IMR-90 (cell line): ENCODE measurements around the gene KCNE2. TPM values are rescaled to one million over a fixed set of nuclear protein-coding genes. Genes with fewer than 3 reads are reported as not detected.

Source experiments
- ATAC-seq: fragments of 200-7000 bp; cut with Tn5 transposase; 2 replicates; pipeline ENCODE4 v1.9.1; 2020; ENCODE audit warnings: low read depth, mild to moderate bottlenecking, moderate library complexity
- BruUV-seq: library from RNA; stranded (reverse); fragments of 400-500 nt; replicated peaks from 2 replicates; lab custom pipeline; 2021; lab: Mats Ljungman, UMichigan
- CTCF ChIA-PET: fragments of 300-600 bp; formaldehyde crosslinking; extraction: SDS; loops from one replicate; lab custom pipeline; 2021; ENCODE audit warnings: antibody characterized with exemption; lab: Yijun Ruan, JAX
- POLR2A ChIA-PET: fragments of 300-600 bp; sonication (Branson Sonifier 250); formaldehyde crosslinking; loops from one replicate; lab custom pipeline; 2022; ENCODE audit warnings: antibody characterized with exemption; ENCODE audit not compliant: unreplicated experiment; lab: Charles Lee
- DNase-seq: peaks from one replicate; pipeline ENCODE4 v3.0.0; 2013
- H2AFZ ChIP-seq: replicated peaks from 2 replicates; pipeline ENCODE3; 2013; ENCODE audit warnings: low read length, mild to moderate bottlenecking; ENCODE audit not compliant: poor library complexity
- H2AK5ac ChIP-seq: 2 replicates; pipeline ENCODE4 v1.6.1; 2013; ENCODE audit warnings: low read depth, low read length, inconsistent platforms
- H2AK9ac ChIP-seq: replicated peaks from 2 replicates; pipeline ENCODE3; 2013; ENCODE audit warnings: mild to moderate bottlenecking, low read depth, low read length, moderate library complexity; ENCODE audit not compliant: poor library complexity
- H2BK120ac ChIP-seq: 2 replicates; pipeline ENCODE4 v1.6.1; 2013; ENCODE audit warnings: low read depth, low read length, inconsistent platforms
- H2BK15ac ChIP-seq: 3 replicates; pipeline ENCODE4 v1.6.1; 2013; ENCODE audit warnings: low read depth, low read length, inconsistent platforms
- H2BK20ac ChIP-seq: 2 replicates; pipeline ENCODE4 v1.6.1; 2013; ENCODE audit warnings: low read depth, mild to moderate bottlenecking, inconsistent platforms, low read length, moderate library complexity
- H2BK5ac ChIP-seq: 2 replicates; pipeline ENCODE4 v1.6.1; 2013; ENCODE audit warnings: mild to moderate bottlenecking, low read depth, low read length, inconsistent platforms; ENCODE audit not compliant: poor library complexity, severe bottlenecking
- H3K14ac ChIP-seq: replicated peaks from 2 replicates; pipeline ENCODE4 v1.6.1; 2013; ENCODE audit warnings: low read depth, low read length, inconsistent platforms
- H3K18ac ChIP-seq: 2 replicates; pipeline ENCODE4 v1.6.1; 2013; ENCODE audit warnings: low read depth, low read length, control low read depth
- H3K23ac ChIP-seq: 2 replicates; pipeline ENCODE4 v1.6.1; 2013; ENCODE audit warnings: low read depth, low read length, inconsistent platforms
- H3K27ac ChIP-seq: 2 replicates; pipeline ENCODE4 v1.5.1; 2013; ENCODE audit warnings: mild to moderate bottlenecking, control low read depth, low read length; ENCODE audit not compliant: insufficient read depth
- H3K27me3 ChIP-seq: 2 replicates; pipeline ENCODE4 v1.6.1; 2013; ENCODE audit warnings: low read length; ENCODE audit not compliant: control insufficient read depth, insufficient read depth
- H3K36me3 ChIP-seq: 2 replicates; pipeline ENCODE4 v1.6.1; 2013; ENCODE audit warnings: low read length, mixed read lengths; ENCODE audit not compliant: control insufficient read depth, insufficient read depth
- H3K4ac ChIP-seq: 2 replicates; pipeline ENCODE4 v1.6.1; 2013; ENCODE audit warnings: low read depth, low read length, inconsistent platforms
- H3K4me1 ChIP-seq: 2 replicates; pipeline ENCODE4 v1.6.1; 2013; ENCODE audit warnings: low read length, mixed read lengths; ENCODE audit not compliant: control insufficient read depth, insufficient read depth
- H3K4me2 ChIP-seq: 2 replicates; pipeline ENCODE4 v1.6.1; 2013; ENCODE audit warnings: low read depth, mild to moderate bottlenecking, control low read depth, low read length, moderate library complexity
- H3K4me3 ChIP-seq: 2 replicates; pipeline ENCODE4 v1.5.1; 2013; ENCODE audit warnings: low read depth, mild to moderate bottlenecking, control low read depth, low read length, moderate library complexity; ENCODE audit not compliant: insufficient read depth
- H3K56ac ChIP-seq: 2 replicates; pipeline ENCODE4 v1.6.1; 2013; ENCODE audit warnings: low read length, inconsistent platforms; ENCODE audit not compliant: insufficient read depth; ENCODE audit errors: extremely low read depth
- H3K79me1 ChIP-seq, 2 experiments: 2 replicates each; pipeline ENCODE4 v1.6.1; 2013; ENCODE audit warnings: low read length in 2 of 2, inconsistent platforms in 1 of 2, low read depth in 1 of 2
- H3K9ac ChIP-seq: 2 replicates; pipeline ENCODE4 v1.6.1; 2013; ENCODE audit warnings: low read depth, low read length, control low read depth
- H3K9me1 ChIP-seq: 2 replicates; pipeline ENCODE4 v1.6.1; 2013; ENCODE audit warnings: low read length, inconsistent platforms; ENCODE audit not compliant: insufficient read depth
- H3K9me3 ChIP-seq: 2 replicates; pipeline ENCODE4 v1.6.1; 2013; ENCODE audit warnings: low read length; ENCODE audit not compliant: control insufficient read depth, insufficient read depth
- H4K20me1 ChIP-seq: 2 replicates; pipeline ENCODE4 v1.6.1; 2013; ENCODE audit warnings: low read length, inconsistent platforms; ENCODE audit not compliant: insufficient read depth
- H4K5ac ChIP-seq: 2 replicates; pipeline ENCODE4 v1.6.1; 2013; ENCODE audit warnings: mild to moderate bottlenecking, low read depth, low read length, control low read depth
- H4K8ac ChIP-seq, 2 experiments: 2 replicates each; pipeline ENCODE4 v1.6.1; 2013; ENCODE audit warnings: low read depth in 2 of 2, low read length in 2 of 2, control low read depth in 1 of 2, inconsistent platforms in 1 of 2
- H4K91ac ChIP-seq: 2 replicates; pipeline ENCODE4 v1.6.1; 2013; ENCODE audit warnings: low read depth, low read length, inconsistent platforms; ENCODE audit not compliant: insufficient read depth
- BHLHE40 ChIP-seq: fragments of 150-350 bp; IDR thresholded peaks from 2 replicates; pipeline ENCODE4 v1.6.1; 2016; ENCODE audit warnings: mild to moderate bottlenecking, low read depth, low read length
- CEBPB ChIP-seq: IDR thresholded peaks from 2 replicates; pipeline ENCODE4 v1.6.1; 2012; ENCODE audit warnings: low read depth, low read length, improper control_type of control experiment
- CHD1 ChIP-seq: IDR thresholded peaks from 2 replicates; pipeline ENCODE4 v1.6.1; 2012; ENCODE audit warnings: low read depth, low read length, improper control_type of control experiment
- FOS ChIP-seq: fragments of 150-350 bp; IDR thresholded peaks from 2 replicates; pipeline ENCODE4 v1.6.1; 2016; ENCODE audit warnings: low read depth, low read length
- MAFK ChIP-seq: IDR thresholded peaks from 2 replicates; pipeline ENCODE4 v1.6.1; 2012; ENCODE audit warnings: low read depth, low read length, improper control_type of control experiment
- MAZ ChIP-seq: IDR thresholded peaks from 2 replicates; pipeline ENCODE4 v1.6.1; 2012; ENCODE audit warnings: low read depth, mild to moderate bottlenecking, low read length, improper control_type of control experiment, moderate library complexity, borderline replicate concordance
- MXI1 ChIP-seq: IDR thresholded peaks from 2 replicates; pipeline ENCODE4 v1.6.1; 2012; ENCODE audit warnings: low read depth, mild to moderate bottlenecking, low read length, moderate library complexity, borderline replicate concordance
- NFE2L2 ChIP-seq: fragments of 150-350 bp; IDR thresholded peaks from 2 replicates; pipeline ENCODE4 v1.6.1; 2016; ENCODE audit warnings: low read depth, mild to moderate bottlenecking, low read length
- POLR2A ChIP-seq: IDR thresholded peaks from 2 replicates; pipeline ENCODE4 v1.6.1; 2012; ENCODE audit warnings: mild to moderate bottlenecking, low read depth, low read length
- RAD21 ChIP-seq: IDR thresholded peaks from 2 replicates; pipeline ENCODE4 v1.6.1; 2012; ENCODE audit warnings: low read length, improper control_type of control experiment
- RCOR1 ChIP-seq: IDR thresholded peaks from 2 replicates; pipeline ENCODE4 v1.6.1; 2012; ENCODE audit warnings: mild to moderate bottlenecking, low read length, improper control_type of control experiment; ENCODE audit not compliant: insufficient replicate concordance
- RFX5 ChIP-seq: IDR thresholded peaks from 2 replicates; pipeline ENCODE4 v1.8.0; 2012; ENCODE audit warnings: low read depth, mild to moderate bottlenecking, low read length, moderate library complexity
- SMC3 ChIP-seq: fragments of 150-350 bp; IDR thresholded peaks from 2 replicates; pipeline ENCODE4 v1.6.1; 2016; ENCODE audit warnings: low read depth, mild to moderate bottlenecking, antibody characterized with exemption, low read length, moderate library complexity
- WGBS, 2 experiments: methylation state at CpG; one replicate each; pipeline versions ENCODE4 v1.1.5 to v1.1.7; 2013; ENCODE audit warnings: missing lambda C conversion rate in 2 of 2; ENCODE audit not compliant: insufficient read length in 1 of 2; ENCODE audit errors: extremely low coverage in 2 of 2; 5-methylcytosine and 5-hydroxymethylcytosine counted together
- dilution Hi-C: fragments of 300-500 bp; cut with HindIII; formaldehyde crosslinking; loops from one replicate; pipeline ENCODE4 v1.14.3; 2018; ENCODE audit warnings: low sequenced_read_pairs; ENCODE audit not compliant: unreplicated experiment
- in situ Hi-C: fragments of 300-500 bp; cut with MboI; formaldehyde crosslinking; loops from 3 replicates; pipeline ENCODE4 v1.14.3; 2019; ENCODE audit warnings: low sequenced_read_pairs, inconsistent platforms, mixed read lengths
- intact Hi-C: fragments of 100-400 bp; cut with micrococcal nuclease; formaldehyde crosslinking; loops from 2 replicates; pipeline ENCODE4 v1.10.0; 2022
- polyA plus RNA-seq, 3 experiments: library from polyadenylated mRNA; depleted of rRNA; stranded (reverse); fragments of >200 nt; gene quantifications; 2 replicates each; pipeline ENCODE4 v1.2.3, GENCODE V29; 2012; ENCODE audit warnings: low replicate concordance in 1 of 3
- total RNA-seq: library from RNA; depleted of rRNA; stranded (reverse); fragments of >200 nt; gene quantifications from 2 replicates; pipeline ENCODE4 v1.2.3, GENCODE V29; 2012
- TF ChIP-seq, protein P1 (sequence below): fragments of 150-350 bp; IDR thresholded peaks from 2 replicates; pipeline ENCODE4 v1.6.1; 2017; ENCODE audit warnings: mild to moderate bottlenecking, antibody characterized with exemption, low read length, low read depth
- TF ChIP-seq, protein P2 (sequence below): conservative IDR thresholded peaks from 2 replicates; pipeline ENCODE4 v1.5.1; 2012; ENCODE audit warnings: mild to moderate bottlenecking, low read depth, low read length, improper control_type of control experiment
- TF ChIP-seq, protein P3 (sequence below): fragments of 150-350 bp; IDR thresholded peaks from 2 replicates; pipeline ENCODE4 v1.6.1; 2016; ENCODE audit warnings: low read depth, mild to moderate bottlenecking, low read length, moderate library complexity, borderline replicate concordance

KCNE2 gene
- total and polyA plus RNA-seq, 2 of the 4 experiments (the other 2 are of a cell fraction) = not detected

DNA sequence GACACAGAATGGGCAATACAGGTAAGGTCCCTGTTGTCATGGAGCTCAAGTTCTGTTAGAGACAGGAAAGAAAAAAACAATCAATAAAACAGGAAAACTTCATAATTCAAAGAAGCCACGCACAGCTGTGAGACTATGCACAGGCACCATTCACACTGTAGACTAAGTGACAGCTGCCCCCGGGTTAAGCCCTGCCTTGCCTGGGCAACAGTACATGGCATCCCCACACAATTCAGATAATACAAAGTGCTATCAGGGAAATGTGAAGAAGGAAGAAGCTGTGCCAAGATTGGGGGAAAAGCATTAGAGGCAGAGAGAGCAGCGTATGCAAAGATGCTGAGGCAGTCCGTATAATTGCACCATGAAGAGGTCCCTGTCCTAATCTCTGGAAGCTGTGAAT, 9.0 kb upstream of the KCNE2 start:
- Histone ChIP-seq H4K8ac (no peak overlapping the region), H3K56ac (no peak overlapping the region), H3K79me1 (no peaks in the 10 kb centered on the region), H2BK20ac (no peak overlapping the region), H4K5ac (no peak overlapping the region), H4K91ac (no peak overlapping the region), H2AK9ac (no peak overlapping the region), H2AFZ (no peak overlapping the region), H3K27me3 (peaks cover 26% of the 10 kb centered on the region), H3K9me3 (peaks cover 4% of the 10 kb centered on the region), H3K14ac (no peak overlapping the region), H3K4me1 (no peaks in the 10 kb centered on the region), H2AK5ac (no peak overlapping the region), H2BK120ac (no peak overlapping the region), H3K23ac (no peak overlapping the region), H3K36me3 (no peaks in the 10 kb centered on the region), H3K4ac (no peak overlapping the region), H4K20me1 (no peaks in the 10 kb centered on the region), H2BK15ac (no peak overlapping the region), H3K9ac (no peak overlapping the region), H3K18ac (no peak overlapping the region), H3K4me3 (no peak overlapping the region), H3K9me1 (no peaks in the 10 kb centered on the region), H3K4me2 (no peak overlapping the region), H2BK5ac (no peak overlapping the region), H3K27ac (no peak overlapping the region)
- ATAC-seq = no peak
- no peak for DNase-seq
- ChIA-PET CTCF (interaction anchor here (1.3 to 1.4 kb wide), 2 partner anchors 13 to 431 kb away, joined by 3 to 5 read pairs; no protein-coding TSS in a partner anchor), POLR2A (no interaction called here)
- TF ChIP-seq RCOR1 (no peak), MAZ (no peak), FOS (no peak), POLR2A (no peak), MXI1 (no peak), SMC3 (no peak), CHD1 (no peak), RAD21 (no peak), NFE2L2 (no peak), RFX5 (no peak), CEBPB (no peak), MAFK (no peak), BHLHE40 (no peak)
- TF ChIP-seq, protein P1, sequence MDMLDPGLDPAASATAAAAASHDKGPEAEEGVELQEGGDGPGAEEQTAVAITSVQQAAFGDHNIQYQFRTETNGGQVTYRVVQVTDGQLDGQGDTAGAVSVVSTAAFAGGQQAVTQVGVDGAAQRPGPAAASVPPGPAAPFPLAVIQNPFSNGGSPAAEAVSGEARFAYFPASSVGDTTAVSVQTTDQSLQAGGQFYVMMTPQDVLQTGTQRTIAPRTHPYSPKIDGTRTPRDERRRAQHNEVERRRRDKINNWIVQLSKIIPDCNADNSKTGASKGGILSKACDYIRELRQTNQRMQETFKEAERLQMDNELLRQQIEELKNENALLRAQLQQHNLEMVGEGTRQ = no peak
- TF ChIP-seq, protein P2, sequence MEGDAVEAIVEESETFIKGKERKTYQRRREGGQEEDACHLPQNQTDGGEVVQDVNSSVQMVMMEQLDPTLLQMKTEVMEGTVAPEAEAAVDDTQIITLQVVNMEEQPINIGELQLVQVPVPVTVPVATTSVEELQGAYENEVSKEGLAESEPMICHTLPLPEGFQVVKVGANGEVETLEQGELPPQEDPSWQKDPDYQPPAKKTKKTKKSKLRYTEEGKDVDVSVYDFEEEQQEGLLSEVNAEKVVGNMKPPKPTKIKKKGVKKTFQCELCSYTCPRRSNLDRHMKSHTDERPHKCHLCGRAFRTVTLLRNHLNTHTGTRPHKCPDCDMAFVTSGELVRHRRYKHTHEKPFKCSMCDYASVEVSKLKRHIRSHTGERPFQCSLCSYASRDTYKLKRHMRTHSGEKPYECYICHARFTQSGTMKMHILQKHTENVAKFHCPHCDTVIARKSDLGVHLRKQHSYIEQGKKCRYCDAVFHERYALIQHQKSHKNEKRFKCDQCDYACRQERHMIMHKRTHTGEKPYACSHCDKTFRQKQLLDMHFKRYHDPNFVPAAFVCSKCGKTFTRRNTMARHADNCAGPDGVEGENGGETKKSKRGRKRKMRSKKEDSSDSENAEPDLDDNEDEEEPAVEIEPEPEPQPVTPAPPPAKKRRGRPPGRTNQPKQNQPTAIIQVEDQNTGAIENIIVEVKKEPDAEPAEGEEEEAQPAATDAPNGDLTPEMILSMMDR = no peak
- TF ChIP-seq, protein P3, sequence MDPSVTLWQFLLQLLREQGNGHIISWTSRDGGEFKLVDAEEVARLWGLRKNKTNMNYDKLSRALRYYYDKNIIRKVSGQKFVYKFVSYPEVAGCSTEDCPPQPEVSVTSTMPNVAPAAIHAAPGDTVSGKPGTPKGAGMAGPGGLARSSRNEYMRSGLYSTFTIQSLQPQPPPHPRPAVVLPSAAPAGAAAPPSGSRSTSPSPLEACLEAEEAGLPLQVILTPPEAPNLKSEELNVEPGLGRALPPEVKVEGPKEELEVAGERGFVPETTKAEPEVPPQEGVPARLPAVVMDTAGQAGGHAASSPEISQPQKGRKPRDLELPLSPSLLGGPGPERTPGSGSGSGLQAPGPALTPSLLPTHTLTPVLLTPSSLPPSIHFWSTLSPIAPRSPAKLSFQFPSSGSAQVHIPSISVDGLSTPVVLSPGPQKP = no peak
- 70% methylated on average over 2 of the region's 4 CpGs; no CpG with 5 or more reads in 1 of the 2 experiments for WGBS, 2 experiments
- no TSS peak for BruUV-seq
- in situ Hi-C loops = no loop called here
- dilution Hi-C loops = no loop called here
- intact Hi-C loops = no loop called here
